Transverse colon (tissue), 4 donors: ENCODE results near the gene XYLT2.

Experiments used
- CTCF ChIP-seq, 5 experiments: fragments of 200-600 bp in 3 of 5; fragments of 450-650 bp in 2 of 5; sonication (generic) in 3 of 5; IDR thresholded peaks; 1 replicate in 2 of 5; 2 replicates in 3 of 5; pipeline ENCODE4 v1.5.1; 2016 to 2017; ENCODE audit warnings: antibody characterized with exemption in 5 of 5, inconsistent platforms in 3 of 5, mild to moderate bottlenecking in 2 of 5, moderate library complexity in 1 of 5
- POLR2A ChIP-seq: fragments of 450-650 bp; IDR thresholded peaks from one replicate; pipeline ENCODE4 v1.6.1; 2016; ENCODE audit warnings: antibody characterized with exemption, mild to moderate bottlenecking, moderate library complexity
- POLR2AphosphoS5 ChIP-seq, 3 donors: sonication (generic); formaldehyde crosslinking; IDR thresholded peaks; one replicate each; pipeline ENCODE4 v1.6.1; 2016; ENCODE audit warnings: antibody characterized with exemption in 3 of 3

DNA sequence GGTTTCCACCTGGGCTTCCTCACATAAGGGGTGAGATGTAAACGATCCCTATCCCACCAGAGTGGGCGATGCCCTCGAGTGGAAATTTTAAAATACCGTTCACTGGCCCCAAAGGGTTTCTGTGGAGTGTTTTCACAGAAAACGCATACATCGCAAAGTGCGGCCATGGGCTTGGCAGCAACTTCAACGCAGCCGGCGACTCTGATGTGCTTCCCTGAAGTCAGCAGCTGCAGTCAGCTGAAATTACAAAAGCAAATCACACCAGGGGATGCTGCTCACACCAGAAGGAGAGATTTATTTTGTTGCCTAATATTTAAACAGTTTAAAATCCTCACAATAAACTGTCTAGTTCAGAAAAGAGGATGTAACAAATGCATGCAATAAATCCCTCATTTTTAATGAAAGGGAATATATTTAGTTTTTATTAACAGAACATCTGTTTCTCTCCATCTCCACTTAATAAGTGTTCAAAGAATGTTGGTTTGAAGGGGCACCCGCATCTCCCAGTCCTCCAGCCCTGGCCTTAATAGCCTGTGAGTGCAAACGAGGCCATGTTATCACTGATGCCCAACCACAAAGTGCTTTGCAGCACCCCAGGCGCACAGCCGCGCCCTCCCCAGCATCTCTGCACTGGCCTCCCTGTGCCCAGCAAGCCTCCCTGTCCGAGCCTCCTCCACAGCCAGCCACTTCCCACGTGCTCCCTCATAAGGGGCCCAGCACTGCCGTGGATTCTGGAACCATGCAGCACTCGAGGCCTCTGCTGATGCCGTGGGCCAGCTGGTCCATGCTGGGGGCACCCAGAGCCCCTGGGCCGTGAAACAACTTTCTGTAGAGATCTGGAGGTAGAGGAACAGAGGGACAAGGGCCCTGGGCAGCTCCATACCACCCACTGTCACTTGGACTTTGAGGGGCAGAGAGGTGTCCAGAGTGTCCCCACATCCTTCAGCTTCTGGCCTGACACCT, 17.3 kb upstream of the XYLT2 start:
- TF ChIP-seq CTCF (IDR thresholded peaks at IDR 0.05) (no peak), POLR2AphosphoS5 (IDR thresholded peaks at IDR 0.05) (peak in 2 of 3 donors; percentile 37 to 50), POLR2A (no peak)
